ENCODE results near the gene ALDH5A1.
A peak's percentile ranks its signal among the peaks of the same experiment; 100 is the strongest.

ALDH5A1 gene

DNA sequence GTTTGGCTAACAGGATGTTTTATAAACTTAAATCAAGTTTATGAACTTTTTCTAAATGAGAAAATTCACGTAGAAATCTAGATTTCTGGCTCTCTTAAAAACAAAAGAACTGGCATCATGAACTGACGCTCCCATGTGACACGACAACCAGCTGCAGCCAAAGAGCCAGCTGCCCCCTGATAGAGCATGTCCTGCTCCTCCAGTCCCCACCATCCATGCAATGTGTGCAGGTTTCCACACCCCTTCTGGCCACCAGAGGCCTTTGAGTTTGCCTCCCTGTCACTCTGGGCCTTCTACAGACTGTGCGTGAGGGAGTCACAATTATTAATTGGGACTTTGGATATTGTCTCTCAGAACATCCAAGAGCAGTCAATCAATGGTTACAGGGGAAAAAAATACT is 3.8 kb upstream of the ALDH5A1 start:
- in situ Hi-C loops (cut with MboI; ENCODE audit: low sequenced_read_pairs, unreplicated experiment) = no loop called here
- TF ChIP-seq, protein P1, sequence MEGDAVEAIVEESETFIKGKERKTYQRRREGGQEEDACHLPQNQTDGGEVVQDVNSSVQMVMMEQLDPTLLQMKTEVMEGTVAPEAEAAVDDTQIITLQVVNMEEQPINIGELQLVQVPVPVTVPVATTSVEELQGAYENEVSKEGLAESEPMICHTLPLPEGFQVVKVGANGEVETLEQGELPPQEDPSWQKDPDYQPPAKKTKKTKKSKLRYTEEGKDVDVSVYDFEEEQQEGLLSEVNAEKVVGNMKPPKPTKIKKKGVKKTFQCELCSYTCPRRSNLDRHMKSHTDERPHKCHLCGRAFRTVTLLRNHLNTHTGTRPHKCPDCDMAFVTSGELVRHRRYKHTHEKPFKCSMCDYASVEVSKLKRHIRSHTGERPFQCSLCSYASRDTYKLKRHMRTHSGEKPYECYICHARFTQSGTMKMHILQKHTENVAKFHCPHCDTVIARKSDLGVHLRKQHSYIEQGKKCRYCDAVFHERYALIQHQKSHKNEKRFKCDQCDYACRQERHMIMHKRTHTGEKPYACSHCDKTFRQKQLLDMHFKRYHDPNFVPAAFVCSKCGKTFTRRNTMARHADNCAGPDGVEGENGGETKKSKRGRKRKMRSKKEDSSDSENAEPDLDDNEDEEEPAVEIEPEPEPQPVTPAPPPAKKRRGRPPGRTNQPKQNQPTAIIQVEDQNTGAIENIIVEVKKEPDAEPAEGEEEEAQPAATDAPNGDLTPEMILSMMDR (IDR thresholded peaks at IDR 0.05; ENCODE audit: borderline replicate concordance, control extremely low read depth, extremely low read depth, insufficient read depth, missing control alignments) = no peak
- DNase-seq (ENCODE audit: low spot score) = no peak

DNA sequence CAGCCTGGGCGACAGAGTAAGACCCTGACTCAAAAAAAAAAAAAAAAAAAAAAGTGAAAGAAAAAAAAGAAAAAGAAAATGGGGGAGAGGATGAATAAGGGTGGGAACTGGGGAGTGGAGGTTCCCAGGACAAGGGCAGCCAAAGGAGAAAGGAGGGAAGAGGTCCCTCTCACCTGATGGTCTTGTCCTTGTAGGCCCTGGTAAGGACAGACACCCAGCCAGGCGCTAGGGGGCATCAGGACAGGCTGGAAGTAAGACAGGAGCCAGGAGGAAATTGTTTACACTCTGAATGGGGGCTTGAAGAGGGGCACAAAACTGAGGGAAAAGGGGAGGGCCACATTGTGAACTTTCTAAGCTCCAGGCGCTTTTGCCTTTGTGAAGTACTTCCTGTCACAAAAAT is 2.3 kb upstream of the ALDH5A1 start:
- TF ChIP-seq, protein P1 (IDR thresholded peaks at IDR 0.05; ENCODE audit: borderline replicate concordance, control extremely low read depth, extremely low read depth, insufficient read depth, missing control alignments) = no peak
- no peak for DNase-seq (ENCODE audit: low spot score)
- in situ Hi-C loops (cut with MboI; ENCODE audit: low sequenced_read_pairs, unreplicated experiment) = no loop called here

DNA sequence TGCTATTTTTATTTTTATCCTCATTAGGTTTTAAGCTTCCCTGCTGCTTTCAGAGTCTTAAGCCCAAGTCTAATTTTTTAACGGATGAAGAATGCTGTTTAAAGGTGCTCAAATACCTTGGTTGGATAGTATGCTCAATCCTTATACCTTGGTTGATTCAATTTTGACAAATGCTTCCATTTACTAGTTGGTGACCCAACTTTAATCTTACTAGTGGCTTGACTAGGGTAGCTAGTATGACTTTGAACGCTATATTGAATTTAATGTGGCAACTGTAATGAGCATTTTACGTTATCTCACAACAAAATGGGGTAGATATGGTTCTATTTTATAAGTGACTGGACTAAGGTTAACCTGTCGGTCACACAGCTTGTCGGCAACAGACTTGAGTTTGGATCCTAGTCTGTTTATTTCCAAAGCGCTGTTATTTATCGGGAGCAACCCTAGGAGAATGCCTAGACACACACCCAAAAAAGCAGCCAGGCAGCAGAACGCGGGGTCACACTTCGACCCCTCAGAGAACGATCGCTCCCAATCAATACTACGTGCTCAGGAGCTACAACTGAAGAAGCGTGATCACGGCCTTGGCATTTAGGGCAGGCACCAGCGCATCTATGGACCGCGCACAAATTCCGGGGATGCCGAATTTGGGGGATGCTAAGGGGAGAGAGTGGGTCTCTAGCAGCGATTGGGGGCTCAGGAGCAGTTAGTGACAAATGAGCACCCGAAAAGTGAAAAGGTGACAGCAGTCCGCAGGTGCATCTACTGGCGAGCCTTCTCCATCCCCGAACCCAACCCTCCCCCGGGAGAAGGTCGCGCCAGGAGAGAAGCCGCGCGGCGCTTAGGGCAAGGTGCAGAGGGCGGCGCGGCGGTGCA is 586 bp upstream of the ALDH5A1 start:
- TF ChIP-seq, protein P1 (IDR thresholded peaks at IDR 0.05; ENCODE audit: borderline replicate concordance, control extremely low read depth, extremely low read depth, insufficient read depth, missing control alignments) = no peak
- in situ Hi-C loops (cut with MboI; ENCODE audit: low sequenced_read_pairs, unreplicated experiment) = no loop called here
- no peak for DNase-seq (ENCODE audit: low spot score)

DNA sequence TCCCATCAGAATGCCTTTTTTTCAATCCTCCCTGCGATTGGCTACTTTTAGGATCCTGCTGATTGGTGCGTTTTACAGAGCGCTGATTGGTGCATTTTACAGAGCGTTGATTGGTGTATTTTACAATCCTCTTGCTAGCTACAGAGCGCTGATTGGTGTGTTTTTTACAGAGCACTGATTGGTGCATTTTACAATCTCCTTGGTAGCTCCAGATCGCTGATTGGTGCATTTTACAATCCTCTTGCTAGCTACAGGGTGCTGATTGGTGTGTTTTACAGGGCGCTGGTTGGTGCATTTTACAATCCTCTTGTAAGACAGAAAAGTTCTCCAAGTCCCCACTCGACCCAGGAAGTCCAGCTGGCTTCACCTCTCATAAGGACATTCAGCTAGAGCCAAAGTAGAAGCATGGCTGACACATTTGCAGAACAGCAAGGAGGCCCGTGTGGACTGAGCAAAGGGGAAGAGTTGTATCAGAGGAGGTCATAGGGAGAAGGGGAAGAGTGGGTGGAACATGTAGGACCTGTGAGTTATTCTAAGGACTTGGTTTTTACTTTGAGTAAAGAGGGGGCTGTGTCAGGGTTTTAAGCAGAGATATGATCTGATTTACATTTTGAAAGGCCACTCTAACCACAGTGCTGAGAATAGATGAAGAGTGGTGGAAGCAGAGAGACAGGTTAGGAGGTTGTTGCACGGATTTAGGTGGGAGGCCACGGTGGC is 2.6 kb downstream of the ALDH5A1 start:
- peak; percentile 69 for DNase-seq (ENCODE audit: low spot score)
- TF ChIP-seq, protein P1 (IDR thresholded peaks at IDR 0.05; ENCODE audit: borderline replicate concordance, control extremely low read depth, extremely low read depth, insufficient read depth, missing control alignments) = no peak
- in situ Hi-C loops (cut with MboI; ENCODE audit: low sequenced_read_pairs, unreplicated experiment) = no loop called here

DNA sequence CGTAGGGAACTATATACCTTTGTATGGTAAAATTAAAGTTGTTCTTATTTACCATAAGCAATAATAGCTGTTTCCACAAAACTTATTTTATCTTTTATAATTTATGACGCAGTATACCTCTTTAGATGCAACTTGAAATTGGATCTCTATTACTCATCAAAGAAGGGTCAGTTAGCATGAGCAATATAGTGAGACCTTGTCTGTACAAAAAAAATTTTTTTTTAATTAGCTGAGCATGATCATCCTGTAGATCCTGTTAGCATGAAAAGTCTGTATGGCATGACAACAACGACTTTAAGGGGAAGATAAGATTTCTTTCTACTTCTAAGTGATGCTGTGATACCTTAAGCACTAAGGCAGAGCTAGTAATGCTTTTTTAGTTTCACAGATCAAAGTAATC is 5.9 kb downstream of the ALDH5A1 start:
- TF ChIP-seq, protein P1 (IDR thresholded peaks at IDR 0.05; ENCODE audit: borderline replicate concordance, control extremely low read depth, extremely low read depth, insufficient read depth, missing control alignments) = no peak
- in situ Hi-C loops (cut with MboI; ENCODE audit: low sequenced_read_pairs, unreplicated experiment) = loop anchor here (25.0 kb wide), 1 partner anchor 213 kb away; no protein-coding TSS in a partner anchor
- no peak for DNase-seq (ENCODE audit: low spot score)

DNA sequence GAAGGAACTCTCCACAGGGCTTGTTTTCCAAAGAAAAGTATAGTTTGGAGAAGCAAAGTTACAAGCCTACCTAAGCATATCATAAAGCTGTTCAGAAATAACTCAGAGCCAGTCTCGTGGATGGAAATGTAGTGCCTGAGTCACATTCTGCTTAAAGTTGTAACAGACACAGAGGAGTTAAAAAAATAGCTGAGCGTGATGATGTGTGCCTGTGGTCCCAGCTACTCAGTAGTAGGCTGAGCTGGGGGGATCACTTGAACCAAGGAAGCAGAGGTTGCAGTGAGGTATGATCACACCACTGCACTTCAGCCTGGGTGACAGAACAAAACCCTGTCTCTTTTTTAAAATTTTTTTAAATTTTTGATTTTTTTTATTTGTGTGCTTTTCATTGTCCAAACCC is 6.6 kb downstream of the ALDH5A1 start:
- in situ Hi-C loops (cut with MboI; ENCODE audit: low sequenced_read_pairs, unreplicated experiment) = loop anchor here (25.0 kb wide), 1 partner anchor 214 kb away; no protein-coding TSS in a partner anchor
- no peak for DNase-seq (ENCODE audit: low spot score)
- TF ChIP-seq, protein P1 (IDR thresholded peaks at IDR 0.05; ENCODE audit: borderline replicate concordance, control extremely low read depth, extremely low read depth, insufficient read depth, missing control alignments) = no peak

All from GM13976 (cell line).